T-helper 2 cell treated with Interferon-gamma antibody and Interleukin-4, amounts not matched to agents 100 ng/mL and 5 ng/mL, for 36 hours (primary cell): ENCODE data around the gene NUP37. TPM values are rescaled to one million over a fixed set of nuclear protein-coding genes. Genes with fewer than 3 reads are reported as not detected.

Experiments used
- intact Hi-C: fragments of 100-400 bp; cut with micrococcal nuclease; formaldehyde crosslinking; loops from one replicate; pipeline ENCODE4 v1.15.1; 2023
- total RNA-seq: library from RNA; stranded (reverse); gene quantifications from 2 replicates; pipeline ENCODE4 v1.2.3, GENCODE V29; 2022

The NUP37 gene
- total RNA-seq, 1 donor from 2014 or later = 62.6 TPM

- intact Hi-C loops = no loop called here
Observed at GRCh38 chr12:102033991-102034745, 85.7 kb downstream of the NUP37 start.

DNA sequence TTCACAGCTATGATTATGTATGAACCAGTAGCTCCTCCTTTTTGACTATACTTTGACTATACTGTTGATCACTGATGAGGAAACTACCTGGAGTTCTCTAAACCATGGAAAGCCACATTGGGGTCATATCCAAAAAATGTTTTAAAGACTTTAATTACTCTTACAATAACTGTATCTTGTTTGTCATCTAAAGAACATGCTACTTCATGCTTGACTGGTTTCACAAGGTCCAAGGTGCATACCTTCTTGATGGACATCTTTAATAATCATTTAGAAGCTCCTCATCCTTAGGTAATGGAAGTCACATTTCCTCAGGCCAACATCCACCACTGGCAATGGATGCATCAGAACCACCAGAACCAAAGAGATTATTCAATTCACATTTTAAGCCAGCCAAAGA lies 88.1 kb downstream of the NUP37 start:
- intact Hi-C loops = no loop called here

DNA sequence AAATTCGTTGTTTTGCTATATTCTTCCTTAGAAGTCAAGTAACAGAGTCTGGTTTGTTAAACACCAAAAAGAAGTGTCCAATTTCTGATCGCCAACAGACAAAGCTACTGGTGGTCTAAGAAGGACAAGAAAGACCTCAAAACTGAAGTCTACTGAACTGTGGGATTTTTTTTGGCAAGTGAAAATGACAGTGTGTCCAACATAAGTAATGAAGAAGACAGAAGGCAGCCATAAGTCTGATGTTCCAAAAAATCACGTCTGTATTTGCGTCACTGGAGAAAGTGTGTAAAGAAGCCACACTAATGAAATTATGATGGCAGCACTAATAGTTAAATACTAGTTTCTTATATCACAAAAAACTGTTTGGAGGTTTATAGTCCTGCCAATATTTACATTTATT lies 90.8 kb downstream of the NUP37 start:
- intact Hi-C loops = no loop called here

DNA sequence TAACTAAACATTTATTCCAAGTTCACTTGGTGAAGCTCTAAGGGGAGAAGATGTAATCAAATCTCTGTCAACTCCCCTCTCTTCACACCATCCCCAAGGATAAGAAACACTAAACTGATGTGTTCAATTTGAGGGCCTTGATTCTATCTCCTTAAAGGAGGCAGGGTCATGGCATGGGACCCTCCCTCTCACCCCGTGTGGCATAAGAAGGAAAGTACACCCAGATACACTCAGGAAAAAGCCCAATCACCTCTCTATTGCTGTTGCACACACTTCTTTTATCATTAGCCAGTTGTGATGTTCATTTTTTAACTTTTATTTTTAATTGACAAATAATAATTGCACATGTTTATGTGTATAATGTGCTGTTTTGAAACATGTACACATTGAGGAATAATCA lies 93.2 kb downstream of the NUP37 start:
- intact Hi-C loops = no loop called here

DNA sequence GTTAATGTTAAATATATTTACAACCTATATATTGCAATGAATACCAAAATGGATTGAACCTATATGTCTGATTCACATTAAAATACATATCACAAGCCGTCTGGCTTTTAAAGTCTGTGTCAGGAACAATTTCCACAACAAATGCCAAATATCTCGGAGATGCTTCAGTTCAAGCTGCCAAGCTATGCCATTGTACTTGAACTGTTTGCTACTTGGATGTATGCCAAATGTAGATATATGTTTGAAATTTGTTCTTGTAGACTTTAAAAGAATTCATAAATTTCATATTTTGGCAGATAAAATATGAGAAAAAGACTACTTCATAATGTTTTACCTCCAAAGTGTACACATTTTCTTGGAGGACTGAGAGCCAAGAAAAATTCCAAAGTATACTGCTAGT lies 95.1 kb downstream of the NUP37 start:
- intact Hi-C loops = no loop called here

DNA sequence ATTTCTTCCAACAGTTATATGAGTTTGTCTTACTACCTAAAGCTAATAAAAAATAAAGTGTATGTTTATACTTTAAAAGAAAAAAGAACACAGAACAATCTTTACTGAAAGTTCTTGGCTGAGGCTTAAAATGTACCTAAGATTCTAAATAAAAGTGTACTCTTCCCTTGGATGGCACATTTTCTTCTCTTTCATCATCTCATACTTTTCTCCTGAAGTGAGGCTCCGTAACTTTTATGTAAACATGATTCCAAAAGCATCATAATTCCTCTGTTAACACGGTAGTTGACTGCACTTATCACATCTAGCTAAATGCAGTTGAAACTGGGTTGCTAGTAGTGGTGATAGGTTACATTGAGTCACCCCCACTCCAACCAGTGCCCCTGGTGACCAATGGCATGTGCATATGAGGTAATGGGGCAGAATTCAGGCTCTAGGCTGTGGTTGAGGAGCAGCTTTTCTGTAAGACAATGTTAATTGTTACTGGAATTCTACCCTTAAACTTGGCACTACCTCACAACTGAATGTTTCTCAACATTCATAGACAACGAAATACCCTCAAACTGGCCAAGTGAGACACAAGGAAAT lies 96.5 kb downstream of the NUP37 start:
- intact Hi-C loops = no loop called here

Other genes starting within 250 kb of the NUP37 start
- 2.4 and 3.0 TPM in 2 replicates for gene DRAM1, start 242.5 kb downstream of the NUP37 start, total RNA-seq
- gene WASHC3, start 58.1 kb downstream of the NUP37 start, total RNA-seq = 53.3 and 59.1 TPM in 2 replicates
- gene PARPBP, start 69 bp upstream of the NUP37 start, total RNA-seq = 27.7 and 28.9 TPM in 2 replicates
- 2.8 and 3.6 TPM in 2 replicates for gene PMCH, start 77.7 kb upstream of the NUP37 start, total RNA-seq